ENCODE results near the gene GJD2. TPM values are rescaled to one million over a fixed set of nuclear protein-coding genes. Genes with fewer than 3 reads are reported as not detected.

Gene GJD2
- total RNA-seq, 1 experiment from 2014 or later, result not detected

DNA sequence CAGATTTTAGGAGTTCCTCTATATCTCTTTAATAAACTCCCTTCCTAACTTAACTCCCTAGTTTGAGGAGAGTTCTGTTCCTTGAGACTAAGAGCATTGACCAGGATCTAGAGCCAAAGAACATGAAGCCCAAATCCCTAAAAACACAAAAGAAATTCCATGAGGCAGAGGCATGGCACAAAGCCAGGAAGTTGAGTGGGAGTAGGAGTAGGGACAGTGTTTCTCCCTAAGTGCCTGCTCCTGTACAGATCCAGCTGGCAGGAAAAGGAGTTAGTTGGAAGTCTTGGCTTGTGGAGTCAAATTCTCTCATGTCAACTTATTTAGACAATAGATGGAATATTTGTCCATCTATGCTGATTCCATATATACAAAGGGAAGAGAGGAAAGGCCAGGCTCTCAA, 29.2 kb upstream of the GJD2 start:
- Histone ChIP-seq H3T11ph (ENCODE audit: low read length) (no peak overlapping the region), H2BK15ac (ENCODE audit: low read depth, low read length) (no peak overlapping the region), H2BK5ac (ENCODE audit: insufficient read length, low read length) (no peak overlapping the region), H3K4me1 (ENCODE audit: insufficient read depth, low read length) (no peaks in the 10 kb centered on the region), H4K8ac (replicated peaks; ENCODE audit: insufficient read length, low read depth, low read length) (no peak overlapping the region), H3K79me1 (ENCODE audit: insufficient read depth, low read depth, low read length, poor library complexity, severe bottlenecking) (no peaks in the 10 kb centered on the region), H4K20me1 (ENCODE audit: control insufficient read depth, insufficient read depth, insufficient read length) (no peaks in the 10 kb centered on the region), H3K23me2 (ENCODE audit: insufficient read length, low read depth, low read length, poor library complexity, severe bottlenecking) (no peaks in the 10 kb centered on the region), H2BK120ac (ENCODE audit: low read depth, low read length, poor library complexity, severe bottlenecking) (no peak overlapping the region), H3K27ac (ENCODE audit: insufficient read length, low read depth, low read length) (no peak overlapping the region), H3K18ac (ENCODE audit: insufficient read length, low read depth, low read length) (no peak overlapping the region), H2BK12ac (ENCODE audit: insufficient read length, low read depth, low read length) (no peak overlapping the region), H4K5ac (ENCODE audit: insufficient read length, low read depth, low read length) (no peak overlapping the region), H2AFZ (ENCODE audit: low read length) (no peak overlapping the region), H2AK5ac (ENCODE audit: insufficient read length, low read length) (no peak overlapping the region), H3K9me3 (ENCODE audit: control insufficient read depth, low read depth, low read length) (no peaks in the 10 kb centered on the region), H3K56ac (ENCODE audit: insufficient read length, low read depth, low read length) (no peak overlapping the region), H3K14ac (ENCODE audit: insufficient read depth, low read length) (no peak overlapping the region), H3K79me2 (ENCODE audit: insufficient read depth, low read length) (no peaks in the 10 kb centered on the region), H3K23ac (ENCODE audit: insufficient read length, low read depth, low read length) (no peak overlapping the region), H3K4ac (ENCODE audit: low read depth, low read length) (no peak overlapping the region), H3K9ac (ENCODE audit: extremely low read depth, insufficient read length, low read length) (no peak overlapping the region), H2BK20ac (ENCODE audit: low read depth, low read length, poor library complexity, severe bottlenecking) (no peak overlapping the region), H3K27me3 (ENCODE audit: insufficient read depth, low read length) (no peaks in the 10 kb centered on the region; the same call in 1 of the 2 replicates), H3K4me2 (ENCODE audit: insufficient read depth, insufficient read length, low read length) (no peak overlapping the region), H4K91ac (ENCODE audit: insufficient read length, low read depth, low read length) (no peak overlapping the region)
- Mint-ChIP-seq H3K27me3 (ENCODE audit: low read depth) (peaks cover 11% of the 10 kb centered on the region), H3K4me3 (no peak overlapping the region), H3K36me3 (ENCODE audit: insufficient read depth in 1 of 3, low read depth in 3 of 3) (no peaks in the 10 kb centered on the region), H3K4me1 (no peaks in the 10 kb centered on the region), H3K9me3 (peaks cover 7 to 8% of the 10 kb centered on the region in 2 experiments; a peak in 2 of 5 replicates), H3K27ac (peak overlapping the region in 1 of 3 experiments; percentile 19; a peak in 1 of 7 replicates)
- TF ChIP-seq CTCF (conservative IDR thresholded peaks at IDR 0.05), result no peak
- no peak for DNase-seq
